Activated CD4-positive, alpha-beta T cell treated with anti-CD3 and anti-CD28 coated beads for 24 hours (primary cell): ENCODE data around the gene HSD3B2.

ENCODE experiments used
- DNase-seq, 2 donors: peaks; one replicate each; pipeline ENCODE4 v3.0.0-alpha.2; 2020; ENCODE audit warnings: low read depth in 2 of 2

The HSD3B2 gene

GRCh38 chr1:119463569-119463968 lies 48.6 kb downstream of the HSD3B2 start:
- DNase-seq: no peak

- no peak for DNase-seq
Observed at GRCh38 chr1:119466445-119466844, 51.5 kb downstream of the HSD3B2 start.

GRCh38 chr1:119467219-119467618 lies 52.3 kb downstream of the HSD3B2 start:
- no peak for DNase-seq

- no peak for DNase-seq
Observed at GRCh38 chr1:119467857-119468668, 53.1 kb downstream of the HSD3B2 start.

- DNase-seq: no peak
Observed at GRCh38 chr1:119469741-119470140, 54.8 kb downstream of the HSD3B2 start.

GRCh38 chr1:119470377-119470776 lies 55.4 kb downstream of the HSD3B2 start:
- no peak for DNase-seq

GRCh38 chr1:119470958-119471357 lies 56.0 kb downstream of the HSD3B2 start:
- no peak for DNase-seq

GRCh38 chr1:119471566-119471965 lies 56.6 kb downstream of the HSD3B2 start:
- DNase-seq: no peak

- no peak for DNase-seq
Observed at GRCh38 chr1:119472080-119472818, 57.3 kb downstream of the HSD3B2 start.
